GM23338 (cell line): ENCODE results near the gene SUSD4. TPM values are rescaled to one million over a fixed set of nuclear protein-coding genes. Genes with fewer than 3 reads are reported as not detected.

ENCODE experiments used
- ATAC-seq: fragments of 200-7000 bp; cut with Tn5 transposase; 3 replicates; pipeline ENCODE4 v1.9.1; 2020
- DNase-seq: peaks from one replicate; pipeline ENCODE4 v3.0.0-alpha.2; 2015; ENCODE audit warnings: low spot score
- H2AFZ ChIP-seq: fragments of 200-600 bp; sonication (generic); 2 replicates; pipeline ENCODE4 v1.8.0; 2016; ENCODE audit warnings: antibody characterized with exemption, mild to moderate bottlenecking, moderate library complexity
- H3F3A ChIP-seq: fragments of 200-600 bp; sonication (generic); replicated peaks from 2 replicates; pipeline ENCODE4 v1.8.0; 2017; ENCODE audit warnings: antibody characterized with exemption, mixed run types, low read depth
- H3K27ac ChIP-seq: fragments of 200-600 bp; sonication (generic); 2 replicates; pipeline ENCODE4 v1.6.1; 2016; ENCODE audit warnings: low read depth
- H3K27me3 ChIP-seq: fragments of 200-600 bp; sonication (generic); 2 replicates; pipeline ENCODE4 v1.8.0; 2016; ENCODE audit warnings: mild to moderate bottlenecking, mixed run types, moderate library complexity; ENCODE audit not compliant: insufficient read depth
- H3K36me3 ChIP-seq: fragments of 200-600 bp; sonication (generic); 2 replicates; pipeline ENCODE4 v1.8.0; 2016; ENCODE audit warnings: mild to moderate bottlenecking; ENCODE audit not compliant: insufficient read depth
- H3K4me1 ChIP-seq: fragments of 200-600 bp; sonication (generic); 2 replicates; pipeline ENCODE4 v1.8.0; 2016; ENCODE audit warnings: mild to moderate bottlenecking, moderate library complexity; ENCODE audit not compliant: insufficient read depth
- H3K4me2 ChIP-seq: fragments of 200-600 bp; sonication (generic); 2 replicates; pipeline ENCODE4 v1.7.1; 2017; ENCODE audit warnings: mixed run types
- H3K4me3 ChIP-seq: fragments of 200-600 bp; sonication (generic); 2 replicates; pipeline ENCODE4 v1.6.1; 2016; ENCODE audit warnings: mixed run types
- H3K79me2 ChIP-seq: fragments of 200-600 bp; sonication (generic); replicated peaks from 2 replicates; pipeline ENCODE4 v1.8.0; 2017; ENCODE audit warnings: mild to moderate bottlenecking; ENCODE audit not compliant: insufficient read depth
- H3K9me2 ChIP-seq: fragments of 200-600 bp; sonication (generic); 2 replicates; pipeline ENCODE4 v1.8.0; 2017; ENCODE audit not compliant: insufficient read depth
- H4K20me1 ChIP-seq: fragments of 200-600 bp; sonication (generic); replicated peaks from 2 replicates; pipeline ENCODE4 v1.8.0; 2017; ENCODE audit warnings: mild to moderate bottlenecking; ENCODE audit not compliant: insufficient read depth
- H3K27ac Mint-ChIP-seq: 2 replicates; pipeline ENCODE4 v1.8.0; 2020; ENCODE audit warnings: inconsistent platforms, mild to moderate bottlenecking, moderate library complexity, mixed read lengths
- H3K27me3 Mint-ChIP-seq: 3 replicates; pipeline ENCODE4 v1.8.0; 2022; ENCODE audit warnings: low read depth, mild to moderate bottlenecking, moderate library complexity, mixed read lengths, inconsistent platforms; ENCODE audit not compliant: insufficient read depth, poor library complexity
- H3K36me3 Mint-ChIP-seq: 3 replicates; pipeline ENCODE4 v1.8.0; 2021; ENCODE audit warnings: low read depth, mild to moderate bottlenecking, inconsistent platforms, moderate library complexity, mixed read lengths
- H3K4me1 Mint-ChIP-seq: 3 replicates; pipeline ENCODE4 v1.8.0; 2020; ENCODE audit warnings: mild to moderate bottlenecking, inconsistent platforms, mixed read lengths
- H3K4me3 Mint-ChIP-seq: 3 replicates; pipeline ENCODE4 v1.8.0; 2021; ENCODE audit warnings: moderate library complexity, mild to moderate bottlenecking, inconsistent platforms, mixed read lengths
- H3K9me3 Mint-ChIP-seq: 3 replicates; pipeline ENCODE4 v1.8.0; 2020; ENCODE audit warnings: moderate library complexity, mild to moderate bottlenecking, inconsistent platforms, mixed read lengths
- CTCF ChIP-seq, 2 experiments: fragments of 200-600 bp in 1 of 2; sonication (generic) in 1 of 2; conservative IDR thresholded peaks; 2 replicates each; pipeline versions ENCODE4 v1.5.1 to v1.6.1; 2016 to 2017; ENCODE audit warnings: antibody characterized with exemption in 2 of 2, low read depth in 2 of 2, mild to moderate bottlenecking in 2 of 2, moderate library complexity in 1 of 2
- ETS1 ChIP-seq: IDR thresholded peaks from 2 replicates; pipeline ENCODE4 v1.6.1; 2016; ENCODE audit warnings: antibody characterized with exemption
- EZH2 ChIP-seq: fragments of 200-600 bp; sonication (generic); IDR thresholded peaks from one replicate; pipeline ENCODE4 v1.8.0; 2017; ENCODE audit warnings: antibody characterized with exemption, mild to moderate bottlenecking, low read depth; ENCODE audit not compliant: unreplicated experiment
- EZH2phosphoT487 ChIP-seq: fragments of 200-600 bp; sonication (generic); IDR thresholded peaks from one replicate; pipeline ENCODE4 v1.8.1; 2018; ENCODE audit warnings: antibody characterized with exemption; ENCODE audit not compliant: unreplicated experiment
- JUNB ChIP-seq: IDR thresholded peaks from one replicate; pipeline ENCODE4 v1.6.1; 2016; ENCODE audit warnings: antibody characterized with exemption; ENCODE audit not compliant: unreplicated experiment
- NANOG ChIP-seq: IDR thresholded peaks from 2 replicates; pipeline ENCODE4 v1.6.1; 2016; ENCODE audit warnings: antibody characterized with exemption, borderline replicate concordance
- POLR2AphosphoS5 ChIP-seq: IDR thresholded peaks from 2 replicates; pipeline ENCODE4 v1.6.1; 2016; ENCODE audit warnings: antibody characterized with exemption, low read depth
- STAT1 ChIP-seq: IDR thresholded peaks from one replicate; pipeline ENCODE4 v1.6.1; 2016; ENCODE audit warnings: antibody characterized with exemption; ENCODE audit not compliant: unreplicated experiment
- ZNF114 ChIP-seq: fragments of 250-450 bp; sonication (Bioruptor Pico); IDR thresholded peaks from 2 replicates; pipeline ENCODE4 v1.5.0; 2020; ENCODE audit warnings: mild to moderate bottlenecking, moderate library complexity
- ZNF462 ChIP-seq: fragments of 250-450 bp; sonication (Bioruptor Pico); IDR thresholded peaks from 2 replicates; pipeline ENCODE4 v1.5.0; 2020; ENCODE audit warnings: mild to moderate bottlenecking, moderate library complexity
- polyA plus RNA-seq: library from polyadenylated mRNA; unstranded; fragments of >200 nt; fragmentation: Nextera tagmentation; extraction: Ambion mirVana; gene quantifications from 2 replicates; pipeline ENCODE4 v1.2.1, GENCODE V29; 2016
- total RNA-seq: library from RNA; depleted of rRNA; stranded (reverse); fragments of >200 nt; shearing (Covaris generic); gene quantifications from 2 replicates; pipeline ENCODE4 v1.2.3, GENCODE V29; 2014

SUSD4 gene
- total and polyA plus RNA-seq, 2 experiments from 2014 or later: 2.3 to 3.6 TPM

GRCh38 chr1:223386013-223386412 lies 22.0 kb upstream of the SUSD4 start (continued):
- TF ChIP-seq ZNF462 (CRISPR knock-in tag): no peak
- TF ChIP-seq ETS1: no peak
- TF ChIP-seq NANOG: no peak
- TF ChIP-seq STAT1: no peak
- no peak for TF ChIP-seq POLR2AphosphoS5
- TF ChIP-seq EZH2phosphoT487: no peak

- Histone ChIP-seq H3K79me2 (no peaks in the 10 kb centered on the region), H4K20me1 (no peaks in the 10 kb centered on the region), H2AFZ (no peak overlapping the region; the same call in 1 of the 2 replicates), H3K36me3 (no peaks in the 10 kb centered on the region), H3K27ac (no peak overlapping the region), H3K4me1 (no peaks in the 10 kb centered on the region), H3K4me3 (no peak overlapping the region), H3F3A (no peaks in the 10 kb centered on the region), H3K9me2 (no peaks in the 10 kb centered on the region), H3K4me2 (no peak overlapping the region), H3K27me3 (no peaks in the 10 kb centered on the region)
- Mint-ChIP-seq H3K4me3 (no peak overlapping the region), H3K9me3 (peaks cover 15% of the 10 kb centered on the region), H3K4me1 (no peaks in the 10 kb centered on the region), H3K36me3 (no peaks in the 10 kb centered on the region; the same call in 2 of the 3 replicates), H3K27ac (no peak overlapping the region), H3K27me3 (no peaks in the 10 kb centered on the region)
- no peak for DNase-seq
- no peak for ATAC-seq
- no peak for TF ChIP-seq EZH2phosphoT487
- TF ChIP-seq CTCF (conservative IDR thresholded peaks at IDR 0.05; ENCODE audit: low read depth in 2 of 2): no peak
- TF ChIP-seq POLR2AphosphoS5: no peak
- no peak for TF ChIP-seq NANOG
- no peak for TF ChIP-seq STAT1
- TF ChIP-seq JUNB: no peak
- TF ChIP-seq ETS1: no peak
- TF ChIP-seq EZH2: no peak
- TF ChIP-seq ZNF114: no peak
Measured at GRCh38 chr1:223378754-223379153, 14.8 kb upstream of the SUSD4 start.
